ENCODE results near the gene BTBD16. TPM values are rescaled to one million over a fixed set of nuclear protein-coding genes. Genes with fewer than 3 reads are reported as not detected.

Gene BTBD16
- total RNA-seq, 5 donors from 2014 or later (not counting 1 experiment from before 2014, with no cell fraction given): not detected

DNA sequence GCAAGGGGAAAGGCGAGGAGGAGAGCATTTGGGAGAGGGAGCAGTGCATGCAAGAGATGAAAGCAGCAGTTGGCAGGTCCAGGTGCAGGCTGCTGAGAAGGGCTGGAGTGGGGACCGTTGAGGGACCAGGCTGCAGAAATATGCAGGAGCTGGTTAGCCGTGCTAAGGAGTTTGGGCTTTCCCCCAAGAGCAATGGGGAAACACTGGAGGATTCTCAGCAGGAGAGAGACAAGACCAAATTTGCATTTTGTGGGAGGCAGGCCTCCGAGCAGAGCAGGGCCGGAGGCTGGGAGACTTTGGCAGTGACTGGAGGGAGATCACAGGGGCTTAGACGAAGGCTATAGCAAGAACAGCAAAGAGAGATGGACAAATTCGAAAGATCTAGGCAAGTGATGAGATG lies 11.8 kb downstream of the BTBD16 start:
- no peaks in the 10 kb centered on the region for H3K9me3 ChIP-seq
- H3K4me3 Mint-ChIP-seq: no peak overlapping the region
- 44% methylated on average over 7 of the region's 7 CpGs for WGBS (ENCODE audit: insufficient coverage)
- H3K27me3 ChIP-seq (replicated peaks in 1 of 2; ENCODE audit: control insufficient read depth in 2 of 2, extremely low read depth in 1 of 2, insufficient read depth in 2 of 2, low read length in 1 of 2): peaks cover 0 to 22% of the 10 kb centered on the region in 2 experiments
- ATAC-seq (replicated peaks in 1 of 4) (no peak), DNase-seq (no peak)
- POLR2A ChIA-PET: no interaction called here
- no peak overlapping the region for H3K27ac Mint-ChIP-seq
- no peaks in the 10 kb centered on the region for H3K36me3 Mint-ChIP-seq
- H3K4me3 ChIP-seq (ENCODE audit: control insufficient read depth in 1 of 2, extremely low read depth in 1 of 2, low read length in 1 of 2): no peak overlapping the region
- H3K4me1 ChIP-seq (ENCODE audit: control insufficient read depth in 1 of 2, extremely low read depth in 1 of 2, insufficient read depth in 2 of 2, low read length in 2 of 2): no peaks in the 10 kb centered on the region
- CTCF ChIA-PET: no interaction called here
- H3K27me3 Mint-ChIP-seq: peaks cover 27 to 48% of the 10 kb centered on the region in 2 donors
- H3K9me3 Mint-ChIP-seq: no peaks in the 10 kb centered on the region
- H3K27ac ChIP-seq (ENCODE audit: low read length): no peak overlapping the region
- H3K4me1 Mint-ChIP-seq: peaks cover 0 to 6% (median 1%) of the 10 kb centered on the region in 3 donors
- H3K36me3 ChIP-seq (ENCODE audit: control insufficient read depth in 2 of 2, extremely low read depth in 1 of 2, insufficient read depth in 1 of 2, low read length in 1 of 2): no peaks in the 10 kb centered on the region

DNA sequence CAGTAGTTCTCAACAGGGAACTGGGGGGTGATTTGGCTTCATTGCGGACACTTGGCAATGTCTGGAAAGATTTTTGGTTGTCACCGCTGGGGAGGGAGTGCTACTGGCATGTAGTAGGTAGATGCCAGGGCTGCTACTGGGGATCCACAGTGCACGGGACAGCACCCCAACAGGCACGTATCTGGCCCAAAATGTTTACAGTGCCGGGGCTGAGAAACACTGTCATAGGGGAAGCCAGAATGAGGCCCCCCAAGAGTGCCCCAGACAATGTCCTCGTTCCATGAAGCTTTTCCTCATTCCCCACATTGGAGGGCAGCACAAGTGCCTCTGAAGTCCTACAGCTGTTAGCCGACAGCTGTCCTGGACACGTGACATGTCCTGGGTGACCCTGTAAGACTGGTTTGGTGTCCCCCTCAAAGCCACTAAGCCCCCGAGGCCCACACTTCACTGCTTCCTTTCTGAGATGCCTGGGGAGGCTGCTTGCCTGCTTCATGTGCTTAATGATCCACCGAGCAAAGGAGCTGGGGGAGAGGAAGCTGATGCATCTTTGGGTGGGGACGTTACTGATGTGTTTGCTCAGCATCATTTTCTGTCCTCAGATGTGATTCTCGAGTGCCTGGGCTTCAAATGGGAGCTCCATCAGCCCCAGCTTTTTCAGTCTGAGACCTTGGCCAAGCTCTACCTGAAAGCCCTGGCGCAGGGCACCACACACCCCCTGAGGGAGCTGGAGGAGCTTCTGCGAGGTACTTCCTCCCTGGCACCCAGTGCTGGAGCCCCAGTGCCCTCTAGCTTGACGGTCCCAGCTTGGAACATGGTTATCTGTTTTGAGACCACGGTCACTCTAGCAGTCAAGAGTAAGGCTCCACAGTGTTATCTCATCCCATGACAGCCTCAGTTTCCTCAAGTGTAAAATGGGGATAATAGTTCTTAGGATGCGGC lies 14.7 kb downstream of the BTBD16 start:
- Histone ChIP-seq H3K36me3 (ENCODE audit: control insufficient read depth in 2 of 2, extremely low read depth in 1 of 2, insufficient read depth in 1 of 2, low read length in 1 of 2) (no peaks in the 10 kb centered on the region), H3K27ac (ENCODE audit: low read length) (no peak overlapping the region), H3K9me3 (no peaks in the 10 kb centered on the region), H3K4me1 (ENCODE audit: control insufficient read depth in 1 of 2, extremely low read depth in 1 of 2, insufficient read depth in 2 of 2, low read length in 2 of 2) (no peaks in the 10 kb centered on the region), H3K4me3 (ENCODE audit: control insufficient read depth in 1 of 2, extremely low read depth in 1 of 2, low read length in 1 of 2) (no peak overlapping the region), H3K27me3 (replicated peaks in 1 of 2; ENCODE audit: control insufficient read depth in 2 of 2, extremely low read depth in 1 of 2, insufficient read depth in 2 of 2, low read length in 1 of 2) (peaks cover 0 to 16% of the 10 kb centered on the region in 2 experiments)
- Mint-ChIP-seq H3K9me3 (no peaks in the 10 kb centered on the region), H3K4me1 (no peaks in the 10 kb centered on the region), H3K36me3 (no peaks in the 10 kb centered on the region), H3K4me3 (no peak overlapping the region), H3K27ac (no peak overlapping the region), H3K27me3 (peaks cover 26 to 36% of the 10 kb centered on the region in 2 donors)
- POLR2A ChIA-PET: no interaction called here
- ATAC-seq (replicated peaks in 1 of 4): no peak
- CTCF ChIA-PET: interaction anchor here in 1 of 2 donors (0.6 kb wide), 1 partner anchor 27 kb away, joined by 3 read pairs; no protein-coding TSS in a partner anchor
- DNase-seq: no peak
- WGBS (ENCODE audit: insufficient coverage): 77% methylated on average over 13 of the region's 17 CpGs

DNA sequence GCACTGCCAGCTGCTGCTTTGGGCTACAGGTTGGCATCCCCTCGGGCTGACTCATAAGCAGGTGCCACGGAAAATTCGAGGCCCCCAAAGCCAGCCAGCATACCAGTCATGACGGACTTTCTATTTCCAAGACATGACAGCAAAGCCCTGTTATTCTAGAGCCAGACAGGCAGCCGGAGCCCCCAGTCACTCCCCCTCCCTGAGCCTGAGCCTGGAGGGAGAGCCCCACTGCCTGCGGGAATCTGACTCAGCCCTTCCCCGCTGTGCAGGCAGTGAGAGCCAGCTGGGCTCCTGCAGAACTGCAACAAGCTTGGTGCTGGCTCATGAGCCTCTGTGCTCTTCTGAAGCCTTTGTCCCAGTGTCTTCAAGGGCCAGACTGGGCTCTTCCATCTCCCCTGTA lies 15.8 kb downstream of the BTBD16 start:
- ChIA-PET CTCF (no interaction called here), POLR2A (interaction anchor here in 1 of 2 donors (0.6 kb wide), 1 partner anchor 1236 kb away, joined by 3 read pairs; no protein-coding TSS in a partner anchor)
- no peak overlapping the region for H3K27ac ChIP-seq (ENCODE audit: low read length)
- no peak overlapping the region for H3K27ac Mint-ChIP-seq
- WGBS (ENCODE audit: insufficient coverage): 71% methylated on average over 7 of the region's 7 CpGs
- H3K4me1 ChIP-seq (ENCODE audit: control insufficient read depth in 1 of 2, extremely low read depth in 1 of 2, insufficient read depth in 2 of 2, low read length in 2 of 2): no peaks in the 10 kb centered on the region
- no peak for ATAC-seq (replicated peaks in 1 of 4)
- H3K36me3 ChIP-seq (ENCODE audit: control insufficient read depth in 2 of 2, extremely low read depth in 1 of 2, insufficient read depth in 1 of 2, low read length in 1 of 2): no peaks in the 10 kb centered on the region
- peaks cover 0 to 18% of the 10 kb centered on the region in 2 experiments for H3K27me3 ChIP-seq (replicated peaks in 1 of 2; ENCODE audit: control insufficient read depth in 2 of 2, extremely low read depth in 1 of 2, insufficient read depth in 2 of 2, low read length in 1 of 2)
- H3K4me3 ChIP-seq (ENCODE audit: control insufficient read depth in 1 of 2, extremely low read depth in 1 of 2, low read length in 1 of 2): no peak overlapping the region
- no peak for DNase-seq
- H3K9me3 ChIP-seq: no peaks in the 10 kb centered on the region
- H3K9me3 Mint-ChIP-seq: no peaks in the 10 kb centered on the region
- no peaks in the 10 kb centered on the region for H3K4me1 Mint-ChIP-seq
- no peak overlapping the region for H3K4me3 Mint-ChIP-seq
- H3K36me3 Mint-ChIP-seq: no peaks in the 10 kb centered on the region
- H3K27me3 Mint-ChIP-seq: peaks cover 20 to 33% of the 10 kb centered on the region in 2 donors

DNA sequence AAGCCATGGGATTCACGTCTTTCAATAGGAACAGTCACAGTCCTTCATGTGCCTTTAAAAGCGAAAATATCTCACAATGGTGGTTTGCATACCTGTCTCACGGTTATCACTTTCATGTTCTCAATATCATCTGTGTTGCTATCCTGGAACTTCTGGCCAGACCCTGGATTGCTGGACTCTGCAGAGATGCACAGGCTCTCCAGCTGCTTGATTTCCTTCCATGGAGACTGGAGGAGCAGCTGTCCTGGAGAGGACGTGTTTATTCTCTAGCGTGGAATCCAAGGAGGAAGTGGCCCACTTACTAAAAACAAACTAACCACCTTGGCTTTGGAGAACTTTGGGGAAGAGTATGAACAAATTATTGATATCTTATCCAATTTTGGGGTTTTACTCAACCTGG lies 16.5 kb downstream of the BTBD16 start:
- Histone ChIP-seq H3K36me3 (ENCODE audit: control insufficient read depth in 2 of 2, extremely low read depth in 1 of 2, insufficient read depth in 1 of 2, low read length in 1 of 2) (no peaks in the 10 kb centered on the region), H3K27ac (ENCODE audit: low read length) (no peak overlapping the region), H3K4me3 (ENCODE audit: control insufficient read depth in 1 of 2, extremely low read depth in 1 of 2, low read length in 1 of 2) (no peak overlapping the region), H3K9me3 (no peaks in the 10 kb centered on the region), H3K27me3 (replicated peaks in 1 of 2; ENCODE audit: control insufficient read depth in 2 of 2, extremely low read depth in 1 of 2, insufficient read depth in 2 of 2, low read length in 1 of 2) (peaks cover 0 to 14% of the 10 kb centered on the region in 2 experiments), H3K4me1 (ENCODE audit: control insufficient read depth in 1 of 2, extremely low read depth in 1 of 2, insufficient read depth in 2 of 2, low read length in 2 of 2) (no peaks in the 10 kb centered on the region)
- POLR2A ChIA-PET: no interaction called here
- no peak for ATAC-seq (replicated peaks in 1 of 4)
- Mint-ChIP-seq H3K9me3 (no peaks in the 10 kb centered on the region), H3K36me3 (no peaks in the 10 kb centered on the region), H3K4me1 (no peaks in the 10 kb centered on the region), H3K4me3 (no peak overlapping the region), H3K27ac (no peak overlapping the region), H3K27me3 (peaks cover 14 to 26% of the 10 kb centered on the region in 2 donors)
- DNase-seq: no peak
- WGBS (ENCODE audit: insufficient coverage): 88% methylated on average over 3 of the region's 5 CpGs
- CTCF ChIA-PET: no interaction called here

DNA sequence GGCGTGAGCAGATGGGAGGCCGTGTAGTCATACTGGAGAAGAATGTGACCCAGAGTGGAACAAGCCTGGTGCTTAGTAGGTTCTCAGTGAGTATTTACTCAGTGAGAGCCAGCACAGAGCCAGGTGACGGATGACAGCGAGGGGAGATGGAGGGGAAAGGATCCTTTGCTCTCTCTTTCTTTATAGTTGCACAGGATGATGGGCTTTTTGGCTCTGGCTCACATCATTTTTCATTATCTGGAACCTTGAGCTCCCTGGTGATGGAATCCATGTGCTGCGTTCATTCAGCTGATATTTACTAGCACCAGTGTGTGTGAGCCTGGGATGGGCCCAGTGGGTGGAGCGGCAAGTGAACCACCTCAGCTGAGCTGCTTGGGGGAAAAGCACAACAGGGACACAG lies 17.2 kb downstream of the BTBD16 start:
- H3K27me3 ChIP-seq (replicated peaks in 1 of 2; ENCODE audit: control insufficient read depth in 2 of 2, extremely low read depth in 1 of 2, insufficient read depth in 2 of 2, low read length in 1 of 2): peaks cover 0 to 14% of the 10 kb centered on the region in 2 experiments
- ATAC-seq (replicated peaks in 1 of 4): no peak
- Mint-ChIP-seq H3K4me1 (no peaks in the 10 kb centered on the region), H3K27me3 (peaks cover 9 to 19% of the 10 kb centered on the region in 2 donors), H3K36me3 (no peaks in the 10 kb centered on the region), H3K9me3 (no peaks in the 10 kb centered on the region), H3K4me3 (no peak overlapping the region), H3K27ac (no peak overlapping the region)
- H3K4me1 ChIP-seq (ENCODE audit: control insufficient read depth in 1 of 2, extremely low read depth in 1 of 2, insufficient read depth in 2 of 2, low read length in 2 of 2): no peaks in the 10 kb centered on the region
- H3K4me3 ChIP-seq (ENCODE audit: control insufficient read depth in 1 of 2, extremely low read depth in 1 of 2, low read length in 1 of 2): no peak overlapping the region
- H3K36me3 ChIP-seq (ENCODE audit: control insufficient read depth in 2 of 2, extremely low read depth in 1 of 2, insufficient read depth in 1 of 2, low read length in 1 of 2): no peaks in the 10 kb centered on the region
- H3K9me3 ChIP-seq: no peaks in the 10 kb centered on the region
- no peak for DNase-seq
- CTCF ChIA-PET: no interaction called here
- WGBS (ENCODE audit: insufficient coverage): 86% methylated on average over 4 of the region's 6 CpGs
- H3K27ac ChIP-seq (ENCODE audit: low read length): no peak overlapping the region
- POLR2A ChIA-PET: no interaction called here

DNA sequence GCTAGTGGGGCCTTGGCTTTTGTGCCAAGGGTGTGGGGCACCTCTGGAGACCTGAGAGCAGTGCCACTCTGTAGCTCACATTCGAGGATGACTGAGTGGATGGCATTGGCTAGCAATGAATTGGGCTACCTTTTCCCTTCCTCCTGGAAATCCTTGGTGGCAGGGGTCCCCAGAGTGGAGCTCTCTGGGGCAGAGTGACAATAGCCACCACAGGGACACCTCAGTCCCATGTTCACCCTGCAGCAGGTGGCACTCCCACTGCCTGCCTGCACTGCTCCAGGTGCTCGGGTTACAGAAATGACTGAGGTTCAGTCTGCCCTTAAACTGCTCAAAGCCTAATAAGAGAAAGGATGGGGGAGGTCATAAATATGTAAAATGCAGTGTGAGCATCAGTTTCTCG lies 17.8 kb downstream of the BTBD16 start:
- Mint-ChIP-seq H3K9me3 (no peaks in the 10 kb centered on the region), H3K4me3 (no peak overlapping the region), H3K27ac (no peak overlapping the region), H3K27me3 (peaks cover 9 to 18% of the 10 kb centered on the region in 2 donors), H3K36me3 (no peaks in the 10 kb centered on the region), H3K4me1 (no peaks in the 10 kb centered on the region)
- WGBS (ENCODE audit: insufficient coverage): 61% methylated on average over 2 of the region's 3 CpGs
- ATAC-seq (replicated peaks in 1 of 4) (no peak), DNase-seq (no peak)
- Histone ChIP-seq H3K4me3 (ENCODE audit: control insufficient read depth in 1 of 2, extremely low read depth in 1 of 2, low read length in 1 of 2) (no peak overlapping the region), H3K27ac (ENCODE audit: low read length) (no peak overlapping the region), H3K9me3 (no peaks in the 10 kb centered on the region), H3K4me1 (ENCODE audit: control insufficient read depth in 1 of 2, extremely low read depth in 1 of 2, insufficient read depth in 2 of 2, low read length in 2 of 2) (peaks cover 0 to 3% of the 10 kb centered on the region in 2 experiments), H3K36me3 (ENCODE audit: control insufficient read depth in 2 of 2, extremely low read depth in 1 of 2, insufficient read depth in 1 of 2, low read length in 1 of 2) (no peaks in the 10 kb centered on the region), H3K27me3 (replicated peaks in 1 of 2; ENCODE audit: control insufficient read depth in 2 of 2, extremely low read depth in 1 of 2, insufficient read depth in 2 of 2, low read length in 1 of 2) (peaks cover 0 to 14% of the 10 kb centered on the region in 2 experiments)
- ChIA-PET CTCF (no interaction called here), POLR2A (no interaction called here)

All from T-cell (primary cell).